G401 (cell line): Measurements from ENCODE around the gene GYPA. TPM values are rescaled to one million over a fixed set of nuclear protein-coding genes. Genes with fewer than 3 reads are reported as not detected.

Experiments used
- total RNA-seq: library from RNA; depleted of rRNA; stranded (reverse); fragments of >200 nt; shearing (Covaris generic); gene quantifications from 2 replicates; pipeline ENCODE4 v1.2.3, GENCODE V29; 2014; rRNA removed

The GYPA gene
- total RNA-seq, 1 experiment from 2014 or later = not detected

Other genes starting within 250 kb of the GYPA start
- not detected in 2 replicates for gene GYPE, start 235.2 kb downstream of the GYPA start, total RNA-seq
- not detected in 2 replicates for gene GYPB, start 121.3 kb downstream of the GYPA start, total RNA-seq